ENCODE measurements around the gene ARHGAP8. TPM values are rescaled to one million over a fixed set of nuclear protein-coding genes. Genes with fewer than 3 reads are reported as not detected.
A peak's percentile ranks its signal among the peaks of the same experiment; 100 is the strongest.

ARHGAP8 gene
- total and polyA plus RNA-seq, 10 of the 15 experiments (the other 5 are each of a cell fraction or from before 2014, with no cell fraction given) = 0.33 TPM; not detected in 9

- TF ChIP-seq SMAD1 (IDR thresholded peaks at IDR 0.05; ENCODE audit: low read depth, partially characterized antibody) (no peak), JUNB (IDR thresholded peaks at IDR 0.05) (no peak), GABPA (IDR thresholded peaks at IDR 0.05; ENCODE audit: low read depth) (no peak), SP1 (IDR thresholded peaks at IDR 0.05; ENCODE audit: low read depth, low read length) (no peak), MTA2 (IDR thresholded peaks at IDR 0.05; ENCODE audit: low read depth) (no peak)
Measured at GRCh38 chr22:44807232-44807631, 54.9 kb downstream of the ARHGAP8 start (continued).

GRCh38 chr22:44807915-44808690 is 55.7 kb downstream of the ARHGAP8 start:
- RAD21 ChIA-PET (ENCODE audit: unreplicated experiment) = no interaction called here
- ATAC-seq (peak; percentile 15; the same call in 1 of the 3 replicates), FAIRE-seq (no peak), DNase-seq (ENCODE audit: low read depth, low spot score) (no peak)
- in situ Hi-C loops (cut with MboI) = no loop called here
- POLR2A ChIA-PET = no interaction called here
- SMC1A ChIA-PET (ENCODE audit: uncharacterized antibody, unreplicated experiment) = no interaction called here
- no peak overlapping the region for H3K4me2 ChIP-seq (ENCODE audit: control insufficient read depth, insufficient read depth)
- no peak overlapping the region for H2AFZ ChIP-seq (ENCODE audit: control insufficient read depth, low read depth, low read length)
- CTCF ChIA-PET = interaction anchor here (0.7 kb wide), 1 partner anchor 1590 kb away, joined by 3 read pairs; no protein-coding TSS in a partner anchor
- WGBS (ENCODE audit: insufficient coverage, insufficient replicate concordance, low lambda C conversion rate, missing lambda C conversion rate) = 20% methylated on average over 18 of the region's 21 CpGs
- TF ChIP-seq CTCF (IDR thresholded peaks at IDR 0.05 in 2 of 3, conservative IDR thresholded peaks at IDR 0.05 in 1 of 3; ENCODE audit: control insufficient read depth in 2 of 3, extremely low read depth in 1 of 3, insufficient read depth in 1 of 3, low read depth in 3 of 3, low read length in 3 of 3) = peak in 2 of 3 experiments; percentile 22 to 27; a peak in 2 of 6 replicates
- no peak for TF ChIP-seq BACH1 (IDR thresholded peaks at IDR 0.05; ENCODE audit: borderline replicate concordance)
- no peaks in the 10 kb centered on the region; the same call in 1 of the 2 replicates for H4K20me1 ChIP-seq (ENCODE audit: control insufficient read depth, insufficient read depth)
- no peak overlapping the region for H3K4me3 ChIP-seq
- intact Hi-C loops (cut with micrococcal nuclease; ENCODE audit: unreplicated experiment) = no loop called here
- H3K27me3 ChIP-seq (replicated peaks in 1 of 2; ENCODE audit: control insufficient read depth in 2 of 2, insufficient read depth in 2 of 2, low read length in 1 of 2) = peaks cover 0 to 2% of the 10 kb centered on the region in 2 experiments; a peak in 2 of 4 replicates
- no peaks in the 10 kb centered on the region for H3K4me1 ChIP-seq (ENCODE audit: control insufficient read depth, insufficient read depth, low read length)
- H3K9me3 ChIP-seq (replicated peaks; ENCODE audit: control insufficient read depth, insufficient read depth, low read length) = no peaks in the 10 kb centered on the region
- no peaks in the 10 kb centered on the region for H3K36me3 ChIP-seq (ENCODE audit: control insufficient read depth in 2 of 2, insufficient read depth in 2 of 2, low read length in 1 of 2)
- H3K79me2 ChIP-seq (ENCODE audit: control insufficient read depth, insufficient read depth, low read length) = no peaks in the 10 kb centered on the region
- H3K27ac ChIP-seq (ENCODE audit: control insufficient read depth, insufficient read depth) = no peak overlapping the region
- H3K9ac ChIP-seq (ENCODE audit: control insufficient read depth, insufficient read depth, low read length) = no peak overlapping the region
- BruUV-seq (replicated peaks) = no TSS peak

Measured in GM12878 (cell line).